B cell (primary cell): ENCODE measurements around the gene CEP250. TPM values are rescaled to one million over a fixed set of nuclear protein-coding genes. Genes with fewer than 3 reads are reported as not detected.

Experiments
- ATAC-seq: fragments of 200-7000 bp; cut with Tn5 transposase; one replicate; pipeline ENCODE4 v1.10.0; 2021; ENCODE audit warnings: low read depth, mild to moderate bottlenecking, moderate number of reproducible peaks, moderate library complexity
- CTCF ChIA-PET: fragments of 350-600 bp; sonication (Branson Sonifier 250); formaldehyde crosslinking; loops from one replicate; lab custom pipeline; 2021; ENCODE audit warnings: antibody characterized with exemption, inconsistent platforms; lab: Charles Lee
- POLR2A ChIA-PET: fragments of 350-600 bp; sonication (Branson Sonifier 250); formaldehyde crosslinking; loops from one replicate; lab custom pipeline; 2021; ENCODE audit warnings: antibody characterized with exemption; lab: Charles Lee
- DNase-seq: peaks from one replicate; pipeline ENCODE4 v3.0.0; 2013
- H2AFZ ChIP-seq: 2 replicates; pipeline ENCODE4 v1.6.1; 2012; ENCODE audit warnings: mild to moderate bottlenecking, low read depth, low read length; ENCODE audit not compliant: insufficient read depth, poor library complexity, severe bottlenecking
- H3K27ac ChIP-seq, 2 donors: 1 replicate in 1 of 2; 2 replicates in 1 of 2; pipeline ENCODE4 v1.5.1; 2012 to 2013; ENCODE audit warnings: low read length in 2 of 2, mild to moderate bottlenecking in 2 of 2, moderate library complexity in 1 of 2
- H3K27me3 ChIP-seq, 4 experiments: fragments of 200-600 bp in 1 of 4; sonication (generic) in 1 of 4; replicated peaks in 1 of 4; 1 replicate in 2 of 4; 2 replicates in 2 of 4; pipeline versions ENCODE4 v1.6.1 to v1.7.0; 2013 to 2016; ENCODE audit warnings: low read length in 3 of 4, mild to moderate bottlenecking in 2 of 4, mixed read lengths in 1 of 4, moderate library complexity in 1 of 4; ENCODE audit not compliant: insufficient read depth in 4 of 4, control insufficient read depth in 3 of 4; ENCODE audit errors: control extremely low read depth in 1 of 4
- H3K36me3 ChIP-seq, 2 experiments: replicated peaks in 1 of 2; 1 replicate in 1 of 2; 2 replicates in 1 of 2; pipeline versions ENCODE4 v1.6.1 to v1.7.1; 2013; ENCODE audit warnings: low read length in 1 of 2; ENCODE audit not compliant: insufficient read depth in 2 of 2, control insufficient read depth in 1 of 2; ENCODE audit errors: control extremely low read depth in 1 of 2, extremely low read depth in 1 of 2
- H3K4me1 ChIP-seq, 2 donors: fragments of 200-600 bp in 1 of 2; sonication (generic) in 1 of 2; 1 replicate in 1 of 2; 2 replicates in 1 of 2; pipeline versions ENCODE4 v1.5.1 to v1.6.1; 2013 to 2017; ENCODE audit warnings: low read length in 2 of 2; ENCODE audit not compliant: control insufficient read depth in 2 of 2, insufficient read depth in 2 of 2
- H3K4me2 ChIP-seq: replicated peaks from 2 replicates; pipeline ENCODE3; 2012; ENCODE audit warnings: mild to moderate bottlenecking, low read depth, low read length; ENCODE audit not compliant: poor library complexity, severe bottlenecking
- H3K4me3 ChIP-seq, 5 experiments: fragments of 200-600 bp in 1 of 5; sonication (generic) in 1 of 5; 1 replicate in 3 of 5; 2 replicates in 2 of 5; pipeline versions ENCODE4 v1.5.1 to v1.7.0; 2011 to 2016; ENCODE audit warnings: low read length in 4 of 5, mild to moderate bottlenecking in 4 of 5, low read depth in 2 of 5, control low read depth in 1 of 5, moderate library complexity in 1 of 5; ENCODE audit not compliant: insufficient read depth in 1 of 5; ENCODE audit errors: control extremely low read depth in 1 of 5, extremely low read depth in 1 of 5
- H3K79me2 ChIP-seq: fragments of 200-600 bp; sonication (generic); one replicate; pipeline ENCODE4 v1.6.0; 2016; ENCODE audit warnings: low read length; ENCODE audit not compliant: control insufficient read depth, insufficient read depth
- H3K9ac ChIP-seq: fragments of 200-600 bp; sonication (generic); 2 replicates; pipeline ENCODE4 v1.6.1; 2017; ENCODE audit warnings: mild to moderate bottlenecking, low read length, moderate library complexity
- H3K9me3 ChIP-seq, 3 donors: one replicate each; pipeline versions ENCODE4 v1.6.1 to v1.7.1; 2013; ENCODE audit warnings: low read length in 2 of 3; ENCODE audit not compliant: control insufficient read depth in 2 of 3, insufficient read depth in 1 of 3; ENCODE audit errors: control extremely low read depth in 1 of 3
- H4K20me1 ChIP-seq: 2 replicates; pipeline ENCODE4 v1.6.0; 2012; ENCODE audit warnings: mild to moderate bottlenecking, low read length; ENCODE audit not compliant: insufficient read depth, control insufficient read depth, poor library complexity, severe bottlenecking
- H3K27ac Mint-ChIP-seq: one replicate; pipeline ENCODE4 v1.8.0; 2021; ENCODE audit warnings: mixed read lengths
- H3K27me3 Mint-ChIP-seq: one replicate; pipeline ENCODE4 v1.8.0; 2021; ENCODE audit warnings: mixed read lengths
- H3K4me1 Mint-ChIP-seq: one replicate; pipeline ENCODE4 v1.8.0; 2021; ENCODE audit warnings: mixed read lengths
- H3K4me3 Mint-ChIP-seq: one replicate; pipeline ENCODE4 v1.8.0; 2021; ENCODE audit warnings: mixed read lengths
- H3K9me3 Mint-ChIP-seq: one replicate; pipeline ENCODE4 v1.8.0; 2022; ENCODE audit warnings: mixed read lengths; ENCODE audit not compliant: insufficient read depth
- CTCF ChIP-seq: fragments of 200-600 bp; IDR thresholded peaks from one replicate; pipeline ENCODE4 v1.8.0; 2022; ENCODE audit warnings: antibody characterized with exemption, mild to moderate bottlenecking
- EZH2 ChIP-seq: IDR thresholded peaks from 2 replicates; pipeline ENCODE4 v1.6.1; 2012; ENCODE audit warnings: borderline replicate concordance, low read depth, mild to moderate bottlenecking, moderate library complexity, low read length; ENCODE audit not compliant: insufficient read depth, poor library complexity, severe bottlenecking
- WGBS: methylation state at CpG from one replicate; pipeline ENCODE4 v1.1.5; 2013; ENCODE audit warnings: missing lambda C conversion rate; ENCODE audit not compliant: insufficient coverage; 5-methylcytosine and 5-hydroxymethylcytosine counted together
- intact Hi-C: fragments of 100-400 bp; cut with micrococcal nuclease; formaldehyde crosslinking; loops from one replicate; pipeline ENCODE4 v1.10.0; 2022
- polyA plus RNA-seq: library from polyadenylated mRNA; depleted of rRNA; stranded (reverse); fragments of >200 nt; gene quantifications from 2 replicates; pipeline ENCODE4 v1.2.3, GENCODE V29; 2012
- total RNA-seq, 2 donors: library from RNA; stranded (reverse); fragments of 120-200 nt in 1 of 2; gene quantifications; 1 replicate in 1 of 2; 2 replicates in 1 of 2; pipeline versions ENCODE4 v1.2.3 to v1.2.4, GENCODE V29; 2013 to 2022

The CEP250 gene
- total and polyA plus RNA-seq, 2 donors (not counting 1 experiment from before 2014, with no cell fraction given): 14.6 to 78.5 TPM

- no peaks in the 10 kb centered on the region for H4K20me1 ChIP-seq
- H3K4me2 ChIP-seq: no peak overlapping the region
- no peak overlapping the region for H3K9ac ChIP-seq
- H3K4me3 ChIP-seq: no peak overlapping the region
- no peak overlapping the region for H3K27ac ChIP-seq
- Mint-ChIP-seq H3K27me3 (no peaks in the 10 kb centered on the region), H3K27ac (no peak overlapping the region), H3K9me3 (no peaks in the 10 kb centered on the region), H3K4me1 (no peaks in the 10 kb centered on the region), H3K4me3 (no peak overlapping the region)
- H2AFZ ChIP-seq: no peak overlapping the region
- no peaks in the 10 kb centered on the region for H3K9me3 ChIP-seq
- no peaks in the 10 kb centered on the region for H3K4me1 ChIP-seq
- no peak for ATAC-seq
- no peak for DNase-seq
- ChIA-PET CTCF (no interaction called here), POLR2A (interaction anchor here (0.7 kb wide), 2 partner anchors 21 to 181 kb away, joined by 4 to 9 read pairs; partner anchors contain the start of gene ERGIC3)
- no peaks in the 10 kb centered on the region for H3K79me2 ChIP-seq
- no peaks in the 10 kb centered on the region for H3K36me3 ChIP-seq
- H3K27me3 ChIP-seq: no peaks in the 10 kb centered on the region
- 96% methylated on average over 6 of the region's 10 CpGs for WGBS
- intact Hi-C loops: no loop called here
- no peak for TF ChIP-seq CTCF
These were observed 107.2 kb downstream of the CEP250 start for GRCh38 chr20:35562541-35563110.

GRCh38 chr20:35563834-35564233 is 108.4 kb downstream of the CEP250 start:
- no peaks in the 10 kb centered on the region for H3K9me3 ChIP-seq
- TF ChIP-seq CTCF (no peak), EZH2 (no peak)
- H3K4me2 ChIP-seq: no peak overlapping the region
- peaks cover 4% of the 10 kb centered on the region for H3K27me3 Mint-ChIP-seq
- no peak overlapping the region for H3K4me3 Mint-ChIP-seq
- no peak overlapping the region for H2AFZ ChIP-seq
- intact Hi-C loops: no loop called here
- no peak overlapping the region for H3K4me3 ChIP-seq
- ChIA-PET POLR2A (interaction anchor here (0.6 kb wide), 1 partner anchor 22 kb away, joined by 3 read pairs; no protein-coding TSS in a partner anchor), CTCF (interaction anchor here (1.3 kb wide), 1 partner anchor 40 kb away, joined by 3 read pairs; no protein-coding TSS in a partner anchor)
- no peaks in the 10 kb centered on the region for H3K27me3 ChIP-seq
- no peaks in the 10 kb centered on the region for H3K4me1 Mint-ChIP-seq
- no peaks in the 10 kb centered on the region for H4K20me1 ChIP-seq
- ATAC-seq: no peak
- no peak for DNase-seq
- WGBS: 96% methylated on average over 10 of the region's 10 CpGs
- H3K79me2 ChIP-seq: no peaks in the 10 kb centered on the region
- no peak overlapping the region for H3K27ac ChIP-seq
- H3K36me3 ChIP-seq: no peaks in the 10 kb centered on the region
- H3K27ac Mint-ChIP-seq: no peak overlapping the region
- H3K9me3 Mint-ChIP-seq: no peaks in the 10 kb centered on the region
- H3K4me1 ChIP-seq: no peaks in the 10 kb centered on the region
- H3K9ac ChIP-seq: no peak overlapping the region
